ENCODE results near the gene MZF1. TPM values are rescaled to one million over a fixed set of nuclear protein-coding genes. Genes with fewer than 3 reads are reported as not detected.
A peak's percentile ranks its signal among the peaks of the same experiment; 100 is the strongest.

Gene MZF1
- total and polyA plus RNA-seq, 9 of the 15 experiments (the other 6 are each of a cell fraction or from before 2014, with no cell fraction given): 0.31 to 29.3 (median 11.5) TPM

GRCh38 chr19:58560007-58560887, 12.9 kb downstream of the MZF1 start (continued):
- no peak for TF ChIP-seq MBD1 (CRISPR knock-in tag; IDR thresholded peaks at IDR 0.05)
- 0 out of 2 replicates have a peak, but pooled peaks have one; percentile 7 for TF ChIP-seq TEAD4 (IDR thresholded peaks at IDR 0.05; ENCODE audit: low read length)
- peak; percentile 66 for TF ChIP-seq TEAD4 (CRISPR knock-in tag; IDR thresholded peaks at IDR 0.05; ENCODE audit: borderline replicate concordance)
- TF ChIP-seq SMC3 (conservative IDR thresholded peaks at IDR 0.05; ENCODE audit: insufficient read depth, low read depth, low read length): no peak
- TF ChIP-seq RBFOX2 (IDR thresholded peaks at IDR 0.05; ENCODE audit: low read depth, low read length): no peak
- TF ChIP-seq SNIP1 (IDR thresholded peaks at IDR 0.05; ENCODE audit: low read depth): no peak
- no peak for TF ChIP-seq ARNT (IDR thresholded peaks at IDR 0.05)
- TF ChIP-seq KDM5B (IDR thresholded peaks at IDR 0.05; ENCODE audit: insufficient replicate concordance, low read depth, low read length): peak; percentile 10
- no peak for TF ChIP-seq DNMT1 (IDR thresholded peaks at IDR 0.05)
- no peak for TF ChIP-seq STAG1 (CRISPR knock-in tag; IDR thresholded peaks at IDR 0.05; ENCODE audit: borderline replicate concordance)
- TF ChIP-seq BRF2 (IDR thresholded peaks at IDR 0.05; ENCODE audit: borderline replicate concordance, insufficient read depth, insufficient read length): no peak
- no peak for TF ChIP-seq TCFL5 (CRISPR knock-in tag; conservative IDR thresholded peaks at IDR 0.05)
- no peak for TF ChIP-seq SMARCB1 (IDR thresholded peaks at IDR 0.05; ENCODE audit: insufficient read length, low read depth)
- TF ChIP-seq SAP30 (IDR thresholded peaks at IDR 0.05; ENCODE audit: borderline replicate concordance, insufficient read depth, low read depth, low read length, poor library complexity, severe bottlenecking): peak; percentile 11
- no peak for TF ChIP-seq ZNF23 (CRISPR knock-in tag; IDR thresholded peaks at IDR 0.05)
- no peak for TF ChIP-seq HEY1 (CRISPR knock-in tag; IDR thresholded peaks at IDR 0.05; ENCODE audit: borderline replicate concordance)
- TF ChIP-seq XRCC4 (IDR thresholded peaks at IDR 0.05; ENCODE audit: extremely low read depth, insufficient read depth, insufficient read length): no peak
- TF ChIP-seq RBM15 (IDR thresholded peaks at IDR 0.05; ENCODE audit: insufficient read depth, low read length): no peak
- no peak for TF ChIP-seq SREBF2 (CRISPR knock-in tag; IDR thresholded peaks at IDR 0.05)
- 0 out of 2 replicates have a peak, but pooled peaks have one; percentile 33 for TF ChIP-seq ZNF695 (CRISPR knock-in tag; IDR thresholded peaks at IDR 0.05)
- no peak for TF ChIP-seq ATF7 (IDR thresholded peaks at IDR 0.05)

Measured in K562 (cell line).